WERI-Rb-1 (cell line): ENCODE data around the gene SYTL3.

Experiments
- DNase-seq: peaks from one replicate; pipeline ENCODE4 v3.0.0-alpha.2; 2020
- H3K27ac ChIP-seq: fragments of 250-450 bp; sonication (Bioruptor Pico); 2 replicates; pipeline ENCODE4 v1.5.1; 2020; ENCODE audit warnings: mild to moderate bottlenecking, moderate library complexity
- H3K27me3 ChIP-seq: fragments of 250-450 bp; sonication (Bioruptor Pico); 2 replicates; pipeline ENCODE4 v1.5.1; 2021; ENCODE audit warnings: mild to moderate bottlenecking, low read depth, moderate library complexity; ENCODE audit not compliant: insufficient read depth, severe bottlenecking
- H3K36me3 ChIP-seq: fragments of 250-450 bp; sonication (Bioruptor Pico); 2 replicates; pipeline ENCODE4 v1.5.1; 2020; ENCODE audit warnings: mild to moderate bottlenecking, moderate library complexity
- H3K4me3 ChIP-seq: 2 replicates; pipeline ENCODE4 v1.5.1; 2011; ENCODE audit warnings: low read depth, mild to moderate bottlenecking, control low read depth, low read length
- H3K9me3 ChIP-seq: fragments of 250-450 bp; sonication (Bioruptor Pico); 2 replicates; pipeline ENCODE4 v1.5.1; 2021; ENCODE audit warnings: mild to moderate bottlenecking, moderate library complexity; ENCODE audit not compliant: severe bottlenecking
- TF ChIP-seq, protein P1 (sequence below): IDR thresholded peaks from 2 replicates; pipeline ENCODE4 v1.5.1; 2011; ENCODE audit warnings: low read depth, mild to moderate bottlenecking, control low read depth, inconsistent platforms, low read length

SYTL3 gene

GRCh38 chr6:158606935-158607334 is 42.9 kb upstream of the SYTL3 start:
- TF ChIP-seq, protein P1, sequence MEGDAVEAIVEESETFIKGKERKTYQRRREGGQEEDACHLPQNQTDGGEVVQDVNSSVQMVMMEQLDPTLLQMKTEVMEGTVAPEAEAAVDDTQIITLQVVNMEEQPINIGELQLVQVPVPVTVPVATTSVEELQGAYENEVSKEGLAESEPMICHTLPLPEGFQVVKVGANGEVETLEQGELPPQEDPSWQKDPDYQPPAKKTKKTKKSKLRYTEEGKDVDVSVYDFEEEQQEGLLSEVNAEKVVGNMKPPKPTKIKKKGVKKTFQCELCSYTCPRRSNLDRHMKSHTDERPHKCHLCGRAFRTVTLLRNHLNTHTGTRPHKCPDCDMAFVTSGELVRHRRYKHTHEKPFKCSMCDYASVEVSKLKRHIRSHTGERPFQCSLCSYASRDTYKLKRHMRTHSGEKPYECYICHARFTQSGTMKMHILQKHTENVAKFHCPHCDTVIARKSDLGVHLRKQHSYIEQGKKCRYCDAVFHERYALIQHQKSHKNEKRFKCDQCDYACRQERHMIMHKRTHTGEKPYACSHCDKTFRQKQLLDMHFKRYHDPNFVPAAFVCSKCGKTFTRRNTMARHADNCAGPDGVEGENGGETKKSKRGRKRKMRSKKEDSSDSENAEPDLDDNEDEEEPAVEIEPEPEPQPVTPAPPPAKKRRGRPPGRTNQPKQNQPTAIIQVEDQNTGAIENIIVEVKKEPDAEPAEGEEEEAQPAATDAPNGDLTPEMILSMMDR: no peak
- Histone ChIP-seq H3K9me3 (no peaks in the 10 kb centered on the region), H3K27me3 (no peaks in the 10 kb centered on the region), H3K4me3 (no peak overlapping the region), H3K36me3 (peaks cover 59% of the 10 kb centered on the region), H3K27ac (no peak overlapping the region)
- DNase-seq: no peak

DNA sequence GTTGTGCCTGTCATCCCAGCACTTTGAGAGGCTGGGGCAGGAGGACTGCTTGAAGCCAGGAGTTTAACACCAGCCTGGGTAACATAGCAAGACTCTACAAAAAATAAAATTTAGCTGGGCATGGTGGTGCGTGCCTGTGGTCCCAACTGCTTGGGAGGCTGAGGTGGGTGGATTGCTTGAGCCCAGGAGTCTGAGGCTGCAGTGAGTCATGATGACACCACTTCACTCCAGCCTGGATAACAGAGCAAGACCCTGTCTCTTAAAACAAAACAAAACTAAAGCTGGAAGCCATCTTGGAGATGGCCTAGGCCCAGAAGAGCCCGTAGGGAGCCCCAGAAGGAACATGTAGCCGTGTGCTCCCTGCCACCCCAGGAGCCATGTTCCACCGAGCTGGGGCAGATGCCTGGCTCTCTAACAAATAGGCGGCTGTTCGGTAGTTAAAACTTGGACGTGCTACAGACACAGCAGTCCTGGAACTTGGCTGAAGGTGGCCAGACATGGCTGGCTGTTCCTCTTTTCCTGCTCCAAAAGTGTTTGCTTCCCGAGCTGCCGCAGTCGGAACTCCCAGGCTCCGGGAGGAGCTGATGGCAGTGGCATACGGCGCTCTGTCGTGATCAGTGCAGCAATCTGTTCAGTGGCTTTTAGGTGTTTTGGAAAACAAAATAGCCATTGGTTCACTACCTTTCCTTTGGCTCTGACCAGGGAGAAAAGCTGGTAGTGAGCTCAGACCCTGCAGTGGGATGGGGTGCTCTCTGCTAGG is 42.3 kb upstream of the SYTL3 start:
- H3K4me3 ChIP-seq: no peak overlapping the region
- no peak for DNase-seq
- H3K27ac ChIP-seq: no peak overlapping the region
- H3K9me3 ChIP-seq: no peaks in the 10 kb centered on the region
- H3K27me3 ChIP-seq: no peaks in the 10 kb centered on the region
- peaks cover 61% of the 10 kb centered on the region for H3K36me3 ChIP-seq
- TF ChIP-seq, protein P1: no peak

- Histone ChIP-seq H3K9me3 (no peaks in the 10 kb centered on the region), H3K4me3 (no peak overlapping the region), H3K36me3 (peaks cover 66% of the 10 kb centered on the region), H3K27me3 (no peaks in the 10 kb centered on the region), H3K27ac (no peak overlapping the region)
- DNase-seq: no peak
- TF ChIP-seq, protein P1: no peak
Observed at GRCh38 chr6:158608221-158608620, 41.6 kb upstream of the SYTL3 start.

DNA sequence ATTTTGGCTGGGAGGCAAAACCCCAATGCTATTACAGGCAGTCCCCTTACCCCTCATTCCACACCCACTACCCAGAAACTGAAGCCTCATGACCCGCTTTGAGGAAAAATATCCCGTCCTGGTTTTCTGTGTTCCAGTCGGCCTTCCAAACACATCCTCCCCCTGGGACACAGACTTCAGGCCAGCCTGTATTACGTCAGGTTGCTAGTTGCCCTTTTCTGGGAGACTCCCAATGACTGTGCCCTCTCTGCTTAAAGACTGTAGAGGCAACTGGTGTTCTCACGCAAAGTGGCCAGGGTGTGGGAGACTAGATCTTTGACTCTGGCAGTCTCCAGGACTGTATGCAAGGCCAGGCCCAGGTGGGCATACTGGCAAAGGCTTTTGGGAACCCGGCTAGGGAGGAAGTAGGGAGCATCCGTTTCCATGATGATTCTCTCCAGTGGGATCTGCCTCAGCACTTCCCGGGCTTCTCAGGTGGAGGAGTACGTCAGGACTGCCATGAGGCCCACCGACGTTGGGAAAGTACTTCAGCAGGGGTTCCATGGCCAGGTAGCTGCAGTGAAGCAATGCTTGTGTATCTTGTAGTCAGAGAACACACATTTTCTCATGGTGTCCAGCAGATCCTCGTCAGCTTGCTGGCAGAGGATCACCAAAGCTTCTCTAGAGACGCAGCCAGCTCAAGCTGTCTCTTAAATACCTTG is 40.2 kb upstream of the SYTL3 start:
- H3K27me3 ChIP-seq: no peaks in the 10 kb centered on the region
- no peak overlapping the region for H3K27ac ChIP-seq
- no peak for DNase-seq
- H3K4me3 ChIP-seq: no peak overlapping the region
- H3K9me3 ChIP-seq: no peaks in the 10 kb centered on the region
- TF ChIP-seq, protein P1: no peak
- H3K36me3 ChIP-seq: peaks cover 79% of the 10 kb centered on the region

DNA sequence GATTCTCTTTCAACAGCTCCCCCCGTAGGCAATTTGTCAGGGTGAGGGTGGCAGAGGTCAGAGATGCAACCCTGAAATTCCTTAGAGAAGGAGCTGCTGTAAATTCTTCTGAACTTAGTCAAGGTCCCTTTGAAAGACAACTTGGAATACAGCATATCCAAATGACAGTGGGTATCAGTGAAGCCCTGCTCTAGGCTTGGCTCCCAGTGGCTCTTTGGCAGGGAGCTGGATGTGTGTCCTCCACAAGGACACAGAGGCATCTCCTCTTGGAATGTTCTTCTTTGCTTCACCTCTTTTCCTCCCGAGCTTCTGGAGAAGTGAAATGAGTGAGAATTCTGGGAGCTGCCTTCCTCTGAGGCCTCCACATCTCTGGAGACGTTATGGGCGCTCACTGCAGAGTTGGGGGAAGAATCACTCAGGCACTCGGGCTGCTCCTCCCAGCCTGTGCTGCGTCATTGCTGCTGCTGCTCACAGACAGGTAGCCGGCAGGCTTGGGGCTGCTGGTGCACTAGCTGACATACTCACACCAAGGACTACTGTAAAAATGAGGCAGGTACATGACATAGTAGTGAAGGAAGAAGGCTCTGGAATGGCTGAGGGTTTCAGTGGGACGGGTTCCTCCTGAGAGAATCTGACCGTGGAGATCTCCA is 39.4 kb upstream of the SYTL3 start:
- TF ChIP-seq, protein P1: no peak
- Histone ChIP-seq H3K9me3 (peaks cover 2% of the 10 kb centered on the region), H3K36me3 (peaks cover 80% of the 10 kb centered on the region), H3K27me3 (no peaks in the 10 kb centered on the region), H3K4me3 (no peak overlapping the region), H3K27ac (no peak overlapping the region)
- DNase-seq: no peak
